Thoracic aorta endothelial cell (primary cell): ENCODE measurements around the gene FASLG. TPM values are rescaled to one million over a fixed set of nuclear protein-coding genes. Genes with fewer than 3 reads are reported as not detected.

Source experiments
- small RNA-seq: library from RNA; depleted of rRNA; stranded (forward); fragments of <200 nt; gene quantifications from one replicate; pipeline ENCODE3, GENCODE V24; 2012
- total RNA-seq: library from RNA; depleted of rRNA; stranded (reverse); fragments of >200 nt; gene quantifications from 2 replicates; pipeline ENCODE4 v1.2.3, GENCODE V29; 2012

FASLG gene
- not detected in 2 replicates for total RNA-seq

GRCh38 chr1:172658871-172659453 lies at the start of gene FASLG:
Gene FASLG (plus strand): TSS chr1:172659103. CDS start chr1:172659202, 99 bp downstream.

Small RNAs within 50 kb of the gene (small RNA-seq; reads per million reads assigned to genes)
- gene RNU6-693P: not detected

Other genes starting within 250 kb of the FASLG start
- not detected in 2 replicates for gene C1orf105, start 238.4 kb upstream of the FASLG start, total RNA-seq
- gene PIGC, start 215.0 kb upstream of the FASLG start, total RNA-seq: 14.8 and 15.7 TPM in 2 replicates
- 46.5 and 52.5 TPM in 2 replicates for gene SUCO, start 126.0 kb upstream of the FASLG start, total RNA-seq